Trophoblast cell (in vitro differentiated cells and primary cell): Measurements from ENCODE around the gene COX19.

Experiments
- DNase-seq, 2 donors: peaks; one replicate each; pipeline ENCODE4 v3.0.0-alpha.2; 2016
- H2AFZ ChIP-seq: 2 replicates; pipeline ENCODE4 v1.6.1; 2013; ENCODE audit warnings: low read length, moderate library complexity, mild to moderate bottlenecking; ENCODE audit not compliant: insufficient read depth, poor library complexity
- H2AK5ac ChIP-seq: 2 replicates; pipeline ENCODE4 v1.6.1; 2013; ENCODE audit warnings: mild to moderate bottlenecking, low read length
- H2BK120ac ChIP-seq: 2 replicates; pipeline ENCODE4 v1.6.1; 2013; ENCODE audit warnings: low read length, mild to moderate bottlenecking, moderate library complexity; ENCODE audit not compliant: insufficient read depth, poor library complexity
- H2BK12ac ChIP-seq: 2 replicates; pipeline ENCODE4 v1.6.1; 2013; ENCODE audit warnings: mild to moderate bottlenecking, low read length, moderate library complexity
- H2BK5ac ChIP-seq: 2 replicates; pipeline ENCODE4 v1.6.1; 2013; ENCODE audit warnings: low read length, low read depth, moderate library complexity, mild to moderate bottlenecking; ENCODE audit not compliant: poor library complexity
- H3K14ac ChIP-seq: 2 replicates; pipeline ENCODE4 v1.6.1; 2013; ENCODE audit warnings: mild to moderate bottlenecking, low read length
- H3K18ac ChIP-seq: 2 replicates; pipeline ENCODE4 v1.6.1; 2013; ENCODE audit warnings: mild to moderate bottlenecking, low read length
- H3K23ac ChIP-seq: 2 replicates; pipeline ENCODE4 v1.6.1; 2013; ENCODE audit warnings: low read length
- H3K27ac ChIP-seq: 2 replicates; pipeline ENCODE4 v1.5.1; 2013; ENCODE audit warnings: low read depth, mild to moderate bottlenecking, inconsistent platforms, low read length, moderate library complexity
- H3K27me3 ChIP-seq: 2 replicates; pipeline ENCODE4 v1.6.1; 2013; ENCODE audit warnings: inconsistent platforms, mild to moderate bottlenecking, low read length, moderate library complexity; ENCODE audit not compliant: insufficient read depth
- H3K36me3 ChIP-seq, 2 experiments: 1 replicate in 1 of 2; 2 replicates in 1 of 2; pipeline ENCODE4 v1.6.1; 2013; ENCODE audit warnings: low read length in 2 of 2, mild to moderate bottlenecking in 2 of 2, moderate library complexity in 1 of 2; ENCODE audit not compliant: insufficient read depth in 2 of 2, control insufficient read depth in 1 of 2
- H3K4ac ChIP-seq: 2 replicates; pipeline ENCODE4 v1.6.1; 2013; ENCODE audit warnings: low read depth, mild to moderate bottlenecking, low read length, moderate library complexity
- H3K4me1 ChIP-seq, 2 experiments: 1 replicate in 1 of 2; 2 replicates in 1 of 2; pipeline ENCODE4 v1.6.1; 2013; ENCODE audit warnings: low read length in 2 of 2, mild to moderate bottlenecking in 2 of 2, moderate library complexity in 1 of 2; ENCODE audit not compliant: insufficient read depth in 2 of 2, control insufficient read depth in 1 of 2
- H3K4me2 ChIP-seq: 2 replicates; pipeline ENCODE4 v1.6.1; 2013; ENCODE audit warnings: inconsistent platforms, mild to moderate bottlenecking, low read length, moderate library complexity
- H3K4me3 ChIP-seq: 2 replicates; pipeline ENCODE4 v1.5.1; 2013; ENCODE audit warnings: mild to moderate bottlenecking, low read depth, low read length, inconsistent platforms
- H3K79me1 ChIP-seq: one replicate; pipeline ENCODE4 v1.6.1; 2013; ENCODE audit warnings: low read length
- H3K79me2 ChIP-seq: 2 replicates; pipeline ENCODE4 v1.6.1; 2013; ENCODE audit warnings: low read length, mild to moderate bottlenecking; ENCODE audit not compliant: control insufficient read depth, insufficient read depth, poor library complexity
- H3K9ac ChIP-seq: 2 replicates; pipeline ENCODE4 v1.6.1; 2013; ENCODE audit warnings: mild to moderate bottlenecking, low read length
- H3K9me3 ChIP-seq: 2 replicates; pipeline ENCODE4 v1.6.1; 2013; ENCODE audit warnings: low read depth, mild to moderate bottlenecking, control low read depth, inconsistent platforms, low read length; ENCODE audit not compliant: insufficient read depth
- H4K12ac ChIP-seq: 2 replicates; pipeline ENCODE4 v1.6.1; 2013; ENCODE audit warnings: low read depth, mild to moderate bottlenecking, low read length, moderate library complexity
- H4K8ac ChIP-seq: 2 replicates; pipeline ENCODE4 v1.6.1; 2013; ENCODE audit warnings: low read depth, mild to moderate bottlenecking, low read length, moderate library complexity
- H4K91ac ChIP-seq: one replicate; pipeline ENCODE4 v1.6.1; 2013; ENCODE audit warnings: low read depth, mild to moderate bottlenecking, low read length, moderate library complexity
- WGBS: extraction: QIAGEN DNeasy Blood & Tissue Kit; methylation state at CpG from one replicate; pipeline ENCODE4 v1.1.7; 2013; ENCODE audit warnings: missing lambda C conversion rate; ENCODE audit not compliant: insufficient read length, insufficient coverage; ENCODE audit errors: extremely low coverage; 5-methylcytosine and 5-hydroxymethylcytosine counted together

The COX19 gene

GRCh38 chr7:1019255-1019785, 44.0 kb upstream of the COX19 start:
- Histone ChIP-seq H3K9ac (no peak overlapping the region), H3K4me1 (peaks cover 11 to 18% of the 10 kb centered on the region in 2 experiments), H3K9me3 (peaks cover 10% of the 10 kb centered on the region), H3K18ac (no peak overlapping the region), H3K79me2 (no peaks in the 10 kb centered on the region), H3K4me2 (no peak overlapping the region), H3K27ac (no peak overlapping the region), H2BK5ac (no peak overlapping the region), H3K14ac (no peak overlapping the region), H2AK5ac (no peak overlapping the region), H3K36me3 (peaks cover 18 to 28% of the 10 kb centered on the region in 2 experiments), H4K8ac (no peak overlapping the region), H3K4ac (no peak overlapping the region), H2BK12ac (no peak overlapping the region), H4K91ac (no peak overlapping the region), H2AFZ (no peak overlapping the region), H3K23ac (no peak overlapping the region), H4K12ac (no peak overlapping the region), H3K27me3 (no peaks in the 10 kb centered on the region), H2BK120ac (no peak overlapping the region), H3K79me1 (no peaks in the 10 kb centered on the region), H3K4me3 (no peak overlapping the region)
- WGBS = no CpG with 5 or more reads among the region's 14 CpGs
- no peak for DNase-seq

- DNase-seq = no peak
- peaks cover 18 to 28% of the 10 kb centered on the region in 2 experiments for H3K36me3 ChIP-seq
- no peak overlapping the region for H3K23ac ChIP-seq
- no peak overlapping the region for H3K4me2 ChIP-seq
- H3K79me1 ChIP-seq = no peaks in the 10 kb centered on the region
- H3K79me2 ChIP-seq = no peaks in the 10 kb centered on the region
- peaks cover 11 to 21% of the 10 kb centered on the region in 2 experiments for H3K4me1 ChIP-seq
- H4K8ac ChIP-seq = no peak overlapping the region
- peaks cover 10% of the 10 kb centered on the region for H3K9me3 ChIP-seq
- WGBS = no CpG with 5 or more reads among the region's 13 CpGs
- no peak overlapping the region for H3K14ac ChIP-seq
- H4K91ac ChIP-seq = no peak overlapping the region
- H4K12ac ChIP-seq = no peak overlapping the region
- H2AFZ ChIP-seq = no peak overlapping the region
- H3K27me3 ChIP-seq = no peaks in the 10 kb centered on the region
- H2BK120ac ChIP-seq = no peak overlapping the region
- no peak overlapping the region for H3K4me3 ChIP-seq
- no peak overlapping the region for H2BK5ac ChIP-seq
- H3K4ac ChIP-seq = no peak overlapping the region
- H3K9ac ChIP-seq = no peak overlapping the region
- H2AK5ac ChIP-seq = no peak overlapping the region
- H2BK12ac ChIP-seq = no peak overlapping the region
- no peak overlapping the region for H3K18ac ChIP-seq
- H3K27ac ChIP-seq = no peak overlapping the region
Observed at GRCh38 chr7:1018334-1018695, 43.0 kb upstream of the COX19 start.

- DNase-seq = no peak
- peaks cover 10% of the 10 kb centered on the region for H3K9me3 ChIP-seq
- H3K23ac ChIP-seq = no peak overlapping the region
- no peak overlapping the region for H4K91ac ChIP-seq
- H3K27me3 ChIP-seq = no peaks in the 10 kb centered on the region
- H2BK12ac ChIP-seq = no peak overlapping the region
- H3K27ac ChIP-seq = no peak overlapping the region
- no CpG with 5 or more reads among the region's 34 CpGs for WGBS
- peaks cover 11 to 23% of the 10 kb centered on the region in 2 experiments for H3K4me1 ChIP-seq
- H2AFZ ChIP-seq = no peak overlapping the region
- H3K36me3 ChIP-seq = peaks cover 18 to 24% of the 10 kb centered on the region in 2 experiments
- H3K9ac ChIP-seq = no peak overlapping the region
- H2AK5ac ChIP-seq = no peak overlapping the region
- no peak overlapping the region for H3K4me3 ChIP-seq
- no peak overlapping the region for H3K14ac ChIP-seq
- no peaks in the 10 kb centered on the region for H3K79me1 ChIP-seq
- H4K12ac ChIP-seq = no peak overlapping the region
- H2BK120ac ChIP-seq = no peak overlapping the region
- H3K4me2 ChIP-seq = no peak overlapping the region
- H4K8ac ChIP-seq = no peak overlapping the region
- H3K18ac ChIP-seq = no peak overlapping the region
- H2BK5ac ChIP-seq = no peak overlapping the region
- no peaks in the 10 kb centered on the region for H3K79me2 ChIP-seq
- H3K4ac ChIP-seq = no peak overlapping the region
Observed at GRCh38 chr7:1017586-1018333, 42.4 kb upstream of the COX19 start.

GRCh38 chr7:1016577-1017531, 41.5 kb upstream of the COX19 start:
- Histone ChIP-seq H3K4me1 (peaks cover 11 to 24% of the 10 kb centered on the region in 2 experiments), H3K4ac (no peak overlapping the region), H2BK5ac (no peak overlapping the region), H3K14ac (no peak overlapping the region), H2AFZ (no peak overlapping the region), H3K27me3 (no peaks in the 10 kb centered on the region), H4K91ac (no peak overlapping the region), H2BK120ac (no peak overlapping the region), H3K36me3 (peaks cover 15 to 23% of the 10 kb centered on the region in 2 experiments), H2AK5ac (no peak overlapping the region), H3K9me3 (peaks cover 8% of the 10 kb centered on the region), H3K79me2 (no peaks in the 10 kb centered on the region), H3K9ac (no peak overlapping the region), H3K4me2 (no peak overlapping the region), H4K12ac (no peak overlapping the region), H3K18ac (peak overlapping the region; percentile 4), H3K4me3 (no peak overlapping the region), H3K79me1 (no peaks in the 10 kb centered on the region), H3K27ac (no peak overlapping the region), H2BK12ac (no peak overlapping the region), H3K23ac (no peak overlapping the region), H4K8ac (no peak overlapping the region)
- no CpG with 5 or more reads among the region's 51 CpGs for WGBS
- no peak for DNase-seq
